Amygdala (tissue), 56 donors: ENCODE measurements around the gene PDLIM1.
"Not testable (repeated sequence)": the region's sequence is repeated elsewhere in the genome, so short reads cannot be mapped to it uniquely, and the experiment has no call there.

ENCODE experiments used
- DNase-seq, 56 donors: peaks; one replicate each; lab custom pipeline; 2025; lab: John Stamatoyannopoulos, UW

Gene PDLIM1

DNA sequence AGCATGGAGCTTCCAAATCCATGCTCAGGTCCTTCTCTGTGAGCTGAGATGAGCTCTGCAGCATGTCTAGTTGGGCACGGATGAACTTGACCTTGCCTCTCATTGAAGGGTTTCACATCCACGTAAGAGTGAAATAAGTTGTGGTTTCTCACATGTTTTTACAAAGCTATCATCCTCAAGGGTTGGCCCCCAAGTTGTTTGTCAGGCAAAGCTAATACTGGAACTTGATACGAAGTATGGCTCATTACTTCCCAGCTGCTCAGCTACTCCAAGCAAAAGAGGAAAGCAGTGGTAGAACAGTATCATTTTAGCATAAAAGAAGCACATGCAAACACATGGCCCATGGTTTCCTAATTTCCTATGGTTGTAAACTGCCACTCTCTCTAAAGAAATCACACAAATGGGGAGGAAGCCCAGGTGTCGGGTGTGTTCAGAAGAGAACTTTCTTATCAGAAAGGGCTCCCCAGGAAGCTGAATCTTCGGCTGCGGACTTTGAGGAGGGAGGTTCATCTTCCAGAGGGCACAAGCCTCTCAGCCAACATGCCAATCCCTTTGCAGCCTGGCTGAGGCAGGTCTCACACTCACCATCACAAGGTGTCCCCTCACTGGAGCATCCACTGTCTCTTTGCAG is 45.3 kb downstream of the PDLIM1 start:
- no peak for DNase-seq

DNA sequence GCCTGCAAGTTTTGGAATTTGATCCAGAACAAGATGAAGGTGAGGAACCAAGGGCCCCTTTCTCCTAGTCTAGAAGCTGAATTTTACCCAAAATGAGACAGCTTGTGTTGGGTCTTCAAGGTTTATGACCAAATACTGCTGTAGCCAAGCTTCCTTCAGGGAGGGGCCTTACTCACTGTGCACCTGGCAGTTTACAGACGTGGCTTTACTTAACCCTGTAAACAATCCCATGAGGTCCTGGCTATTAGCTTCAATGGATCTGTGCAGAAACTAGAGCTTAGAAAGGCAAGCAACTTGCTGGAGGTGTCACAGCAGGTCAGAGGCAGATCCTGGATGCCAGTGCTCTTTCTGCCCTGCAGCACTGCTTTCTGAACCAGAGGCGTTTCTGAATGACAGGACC is 46.7 kb downstream of the PDLIM1 start:
- no peak for DNase-seq

DNA sequence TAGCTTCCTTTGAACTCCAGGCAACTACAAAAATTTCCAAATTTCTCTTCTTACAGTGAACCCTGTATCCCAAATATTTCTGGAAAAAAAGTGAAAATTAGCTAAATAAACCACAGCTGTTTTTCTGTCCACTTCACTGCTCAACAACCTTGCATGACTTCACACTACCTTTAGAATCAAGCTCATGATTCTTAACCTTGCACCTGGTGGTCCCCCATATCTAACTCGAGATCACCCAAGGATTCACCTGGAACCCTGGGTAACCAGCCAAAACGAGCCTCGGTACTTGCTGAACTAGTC is 47.5 kb downstream of the PDLIM1 start:
- no peak for DNase-seq

DNA sequence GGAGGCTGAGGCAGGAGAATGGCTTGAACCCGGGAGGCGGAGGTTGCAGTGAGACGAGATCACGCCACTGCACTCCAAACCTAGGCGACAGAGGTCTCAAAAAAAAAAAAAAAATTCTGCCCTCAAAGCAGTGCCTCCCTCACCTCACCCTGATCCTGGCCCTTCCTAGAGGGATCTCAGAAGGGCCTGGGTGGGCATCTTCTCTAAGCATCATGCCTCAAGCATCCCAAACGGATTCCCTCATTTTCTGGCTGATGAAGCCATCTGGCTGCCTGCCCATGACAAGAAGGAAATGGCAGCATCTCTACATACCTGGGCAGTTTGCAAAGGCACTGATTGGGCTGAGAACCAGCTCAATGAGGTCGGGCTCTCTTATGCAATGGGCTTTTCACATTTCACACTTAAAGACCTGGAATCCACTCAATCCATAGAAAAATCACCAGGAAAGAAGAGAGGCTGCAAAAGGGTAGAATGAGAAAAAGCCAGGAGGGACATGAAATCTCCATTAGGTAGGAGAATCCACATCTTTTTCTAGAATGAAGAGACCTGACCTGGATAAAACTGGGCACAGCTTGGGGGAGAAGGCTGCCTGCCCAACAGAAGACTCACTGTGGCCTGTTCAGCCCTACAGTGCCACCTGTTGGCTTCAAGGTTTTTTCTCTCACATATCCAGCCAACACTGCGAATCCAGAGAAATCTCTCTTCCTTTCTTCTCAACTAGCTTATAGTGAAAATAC is 48.1 kb downstream of the PDLIM1 start:
- peak in 22 of 56 donors; percentile 2 to 60 (median 14) for DNase-seq

DNA sequence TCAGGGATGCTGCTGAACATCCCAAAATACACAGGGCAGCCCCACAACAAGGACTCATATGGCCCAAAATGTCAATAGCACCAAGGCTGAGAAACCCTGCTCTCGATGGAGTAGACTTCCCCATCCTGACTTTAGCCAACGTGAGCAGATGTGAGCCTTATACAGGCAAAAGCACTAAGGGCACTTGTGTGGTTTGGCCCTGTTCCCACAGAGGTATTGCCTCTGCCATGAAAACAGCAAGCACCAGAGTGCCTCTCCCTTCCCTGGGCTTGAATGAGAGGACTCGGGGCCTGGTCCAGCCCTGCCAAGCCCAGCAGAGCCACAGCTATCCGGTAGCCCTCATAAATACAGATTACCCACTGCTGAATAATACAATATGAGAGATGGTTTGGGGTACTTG is 49.3 kb downstream of the PDLIM1 start:
- no peak for DNase-seq

DNA sequence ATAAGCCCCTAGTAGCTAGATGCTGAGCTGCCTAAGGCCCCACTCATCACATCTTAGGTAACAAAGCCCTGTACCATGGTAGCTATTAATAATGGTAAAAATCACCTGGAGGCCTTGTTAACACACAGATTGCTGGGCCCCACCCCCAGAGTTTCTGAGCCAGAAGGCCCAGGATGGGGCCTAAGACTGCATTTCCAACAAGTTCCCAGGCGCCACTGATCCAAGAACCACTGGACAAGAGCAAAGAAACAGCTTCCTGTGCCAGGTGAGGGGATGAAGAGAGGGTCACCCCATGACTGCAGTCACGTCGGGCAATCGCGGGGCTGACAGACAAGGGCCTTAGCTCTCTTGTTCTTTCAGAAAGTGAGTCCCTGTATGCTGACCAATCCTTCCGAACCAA is 50.0 kb downstream of the PDLIM1 start:
- DNase-seq = no peak

DNA sequence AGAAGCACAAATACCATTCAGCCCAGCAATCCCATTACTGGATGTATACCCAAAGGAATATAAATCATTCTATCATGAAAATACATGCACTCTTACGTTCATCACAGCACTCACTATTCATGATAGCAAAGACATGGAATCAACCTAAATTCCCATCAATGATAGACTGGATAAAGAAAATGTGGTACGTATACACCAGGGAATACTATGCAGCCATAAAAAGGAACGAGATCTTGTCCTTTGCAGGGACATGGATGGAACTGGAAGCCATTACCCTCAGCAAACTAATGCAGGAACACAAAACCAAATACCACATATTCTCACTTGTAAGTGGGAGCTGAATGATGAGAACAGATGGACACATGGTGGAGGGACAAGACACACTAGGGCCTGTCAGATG is 50.7 kb downstream of the PDLIM1 start:
- DNase-seq = not testable (repeated sequence)

DNA sequence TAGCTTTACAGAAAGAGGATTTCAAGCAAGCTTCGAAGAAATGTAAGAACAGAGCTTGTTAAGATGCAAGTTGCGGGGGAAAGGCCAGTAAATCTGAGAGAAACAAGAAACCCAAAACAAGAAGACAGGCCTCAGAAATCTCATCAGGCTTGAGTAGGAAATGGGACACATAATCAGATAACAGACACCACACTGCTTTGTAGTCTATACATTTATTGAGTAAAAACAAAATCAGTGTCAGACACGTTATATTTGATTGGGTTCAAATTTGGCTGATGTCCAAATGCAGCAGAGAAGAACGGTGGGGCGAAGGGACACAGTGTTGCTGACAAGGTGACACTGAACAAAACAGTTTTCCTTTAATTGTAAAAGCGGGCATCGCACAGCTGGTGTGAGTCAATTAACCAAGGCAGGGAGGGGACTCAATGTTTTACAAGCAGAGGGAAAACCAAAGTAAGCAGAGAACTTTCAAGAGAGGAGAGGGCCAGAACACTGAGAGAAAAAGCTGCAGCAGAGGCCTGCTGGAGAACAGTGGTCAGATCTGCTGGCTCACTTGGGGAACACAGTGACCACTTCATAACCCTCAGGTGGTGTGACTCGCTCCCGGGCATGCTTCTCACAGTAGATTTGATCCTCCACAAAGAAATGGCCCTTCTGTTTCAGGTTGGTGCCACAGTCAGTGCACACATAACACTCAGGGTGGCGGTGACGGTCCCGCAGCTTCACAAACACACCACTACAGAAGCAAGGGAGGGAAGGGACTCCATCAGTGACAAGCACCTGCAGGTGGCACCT is 53.2 kb downstream of the PDLIM1 start:
- DNase-seq = no peak

DNA sequence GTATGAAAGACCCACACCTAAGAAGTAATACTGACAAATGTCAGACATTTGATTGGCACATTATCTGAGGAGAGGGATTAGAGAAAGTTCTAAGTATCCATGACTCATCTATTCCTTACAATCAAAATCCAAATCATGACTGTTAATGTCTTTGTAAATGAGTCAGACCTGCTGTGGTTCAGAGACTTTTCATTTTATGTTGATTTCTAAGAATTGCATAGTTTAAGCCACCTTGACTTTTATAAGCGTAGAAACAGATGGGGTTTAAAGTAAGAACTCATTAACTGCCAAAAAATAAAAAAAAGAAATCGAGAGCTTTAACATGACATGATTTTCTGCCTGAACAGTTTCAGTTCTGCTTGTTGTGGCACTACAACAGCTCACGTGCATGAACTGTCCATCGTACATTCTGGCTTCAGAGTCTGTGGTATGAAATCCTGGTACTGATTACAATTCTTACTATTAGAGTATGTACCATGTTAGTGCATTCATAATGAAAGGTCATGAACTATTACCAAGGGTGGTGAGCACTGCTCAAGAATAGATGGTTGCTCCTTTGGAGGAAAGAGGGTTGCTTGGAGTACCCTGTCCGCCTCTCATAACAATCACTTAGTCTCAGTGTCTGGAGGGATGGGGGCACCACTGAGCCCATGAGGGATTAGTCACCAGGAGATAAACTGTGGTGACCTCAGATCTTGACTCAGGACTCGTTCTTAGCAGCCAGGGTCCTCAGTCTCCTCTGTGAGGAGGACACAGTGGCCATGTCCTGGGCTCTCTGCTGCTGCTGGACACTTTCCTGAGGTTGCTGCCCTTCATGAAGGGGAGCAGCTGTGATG is 54.5 kb downstream of the PDLIM1 start:
- no peak for DNase-seq

DNA sequence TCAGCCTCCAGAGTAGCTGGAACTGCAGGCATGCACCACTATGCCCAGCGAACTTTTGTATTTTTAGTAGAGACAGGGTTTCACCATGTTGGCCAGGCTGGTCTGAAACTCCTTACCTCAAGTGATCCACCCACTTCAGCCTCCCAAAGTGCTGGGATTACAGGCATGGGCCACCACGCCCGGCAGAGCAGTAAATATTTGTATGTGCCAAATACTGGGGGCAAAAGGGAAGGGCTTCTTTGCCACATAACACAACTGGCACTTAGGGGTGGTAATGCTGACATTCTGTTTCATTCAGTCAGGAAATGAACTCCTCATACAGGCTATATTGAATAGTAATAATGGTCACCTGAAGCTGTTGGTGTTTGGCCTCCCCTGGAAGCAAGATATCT is 55.1 kb downstream of the PDLIM1 start:
- DNase-seq = no peak

DNA sequence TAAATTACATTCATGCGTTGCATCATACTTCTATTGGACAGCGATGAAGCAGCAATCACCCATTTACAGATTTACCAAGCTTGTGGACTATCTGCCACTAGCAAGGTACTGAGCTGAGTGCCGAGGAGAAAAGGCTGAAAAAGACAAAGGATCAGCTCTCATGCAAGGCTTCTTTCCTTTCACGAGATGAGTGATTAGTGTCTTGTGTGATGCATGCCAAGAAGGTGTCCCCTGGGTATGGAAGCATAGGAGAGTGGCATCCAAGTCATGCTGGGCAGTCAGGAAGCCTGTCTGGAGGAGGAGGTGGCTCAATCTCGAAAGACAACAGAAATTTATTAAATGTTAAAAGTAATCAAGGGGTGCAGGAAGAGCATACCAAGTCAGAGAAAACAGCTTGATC is 55.9 kb downstream of the PDLIM1 start:
- DNase-seq = no peak

DNA sequence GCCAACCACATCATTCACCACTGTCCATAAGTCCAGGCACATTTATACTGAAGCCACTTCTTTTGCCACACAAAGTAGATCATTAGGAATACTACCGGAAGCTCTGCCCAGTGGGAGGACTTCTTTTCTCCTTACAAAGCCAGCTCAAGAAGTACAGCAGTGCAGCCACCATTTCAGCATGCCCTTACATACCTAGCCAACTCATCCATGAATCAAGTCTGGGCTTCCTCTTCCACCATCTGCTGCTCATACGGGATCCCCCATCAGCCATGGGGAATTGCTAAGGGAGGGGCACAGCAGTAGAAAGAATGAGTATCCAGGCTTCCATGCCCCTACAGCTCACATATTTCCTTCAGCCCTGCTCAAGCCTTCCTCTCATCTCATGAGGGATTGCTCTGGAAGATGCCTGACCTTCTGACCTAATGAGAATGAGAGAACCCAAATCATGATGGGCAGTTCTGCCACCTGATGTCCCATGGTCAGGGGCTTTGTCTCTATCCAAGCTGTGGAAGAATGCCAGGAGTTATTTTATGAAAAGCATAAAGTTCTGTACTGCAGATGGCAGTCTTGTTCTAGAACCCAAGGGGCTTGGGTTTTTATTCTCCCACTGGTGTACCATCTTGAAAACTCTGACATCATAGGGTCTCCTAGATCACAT is 57.3 kb downstream of the PDLIM1 start:
- DNase-seq = no peak

DNA sequence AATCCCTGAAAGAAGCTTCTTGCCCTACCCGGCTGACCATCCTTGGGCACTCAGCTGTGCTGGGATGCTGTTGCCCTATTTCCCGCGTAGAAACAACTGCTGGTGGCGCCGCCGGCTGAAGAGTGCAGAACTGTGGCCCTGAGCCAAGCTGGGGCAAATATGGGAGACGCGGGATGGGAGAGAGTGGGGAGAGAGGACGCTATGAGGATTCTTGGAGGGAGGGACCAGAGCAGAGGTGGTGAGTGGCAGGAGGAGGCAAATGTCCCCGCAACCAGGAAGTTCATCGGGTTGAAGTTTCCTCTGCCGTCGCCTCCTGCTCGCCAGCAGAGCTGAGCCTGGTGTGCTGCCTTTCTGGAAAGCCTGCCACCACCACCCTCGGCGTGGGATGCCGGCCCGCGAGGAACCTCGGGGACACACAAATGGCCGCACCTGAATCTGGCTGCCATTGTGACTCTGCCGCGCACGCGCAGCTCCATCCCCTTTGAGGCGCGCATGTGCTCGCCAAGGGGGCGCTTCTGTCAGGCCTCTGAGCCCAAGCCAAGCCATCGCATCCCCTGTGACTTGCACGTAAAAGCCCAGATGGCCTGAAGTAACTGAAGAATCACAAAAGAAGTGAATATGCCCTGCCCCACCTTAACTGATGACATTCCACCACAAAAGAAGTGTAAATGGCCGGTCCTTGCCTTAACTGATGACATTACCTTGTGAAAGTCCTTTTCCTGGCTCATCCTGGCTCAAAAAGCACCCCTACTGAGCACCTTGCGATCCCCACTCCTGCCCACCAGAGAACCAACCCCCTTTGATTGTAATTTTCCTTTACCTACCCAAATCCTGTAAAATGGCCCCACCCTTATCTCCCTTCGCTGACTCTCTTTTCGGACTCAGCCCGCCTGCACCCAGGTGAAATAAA is 59.9 kb downstream of the PDLIM1 start:
- peak in 24 of 56 donors; percentile 2 to 60 (median 24) for DNase-seq

DNA sequence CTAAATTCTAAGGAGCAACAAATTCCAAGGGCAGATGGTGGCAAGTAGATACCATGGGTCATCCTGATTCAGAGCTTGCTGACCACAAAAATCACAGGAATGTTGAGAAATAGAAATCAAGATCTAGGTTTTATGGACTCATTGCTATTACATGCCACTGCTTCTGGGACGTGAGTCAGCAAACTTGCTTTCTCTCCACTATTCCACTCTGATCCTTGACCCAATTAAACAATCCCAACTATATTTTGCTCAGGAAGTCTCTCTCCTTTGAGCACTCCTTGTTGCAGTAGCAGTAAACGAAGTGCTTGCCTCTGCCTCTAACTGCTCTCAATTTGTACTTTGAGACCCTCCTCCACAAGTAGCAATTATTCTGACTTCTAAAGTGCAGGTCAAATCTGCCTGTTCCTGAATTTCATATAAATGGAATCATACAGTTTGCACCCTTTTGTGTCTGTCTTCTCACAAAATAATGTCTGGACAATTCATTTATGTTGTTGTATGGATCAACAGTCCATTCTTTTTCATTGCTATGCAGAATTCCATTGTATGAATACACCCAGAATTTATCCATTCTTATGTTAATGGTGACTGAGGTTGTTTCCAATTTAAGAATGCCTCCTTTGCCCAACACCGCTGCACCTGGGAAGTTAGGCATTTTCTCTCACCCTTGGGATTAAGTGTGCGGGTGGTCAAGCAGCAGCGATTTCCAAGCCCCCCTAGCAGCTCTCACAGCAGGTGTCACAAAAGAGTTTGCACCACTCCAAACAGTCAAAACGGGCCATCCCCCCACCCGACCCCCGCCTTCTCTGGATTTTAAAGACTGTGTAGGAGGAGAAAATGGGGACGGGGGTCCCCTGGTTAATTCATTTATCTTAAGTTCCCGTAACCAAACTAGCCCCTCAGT is 60.8 kb downstream of the PDLIM1 start:
- DNase-seq = no peak

DNA sequence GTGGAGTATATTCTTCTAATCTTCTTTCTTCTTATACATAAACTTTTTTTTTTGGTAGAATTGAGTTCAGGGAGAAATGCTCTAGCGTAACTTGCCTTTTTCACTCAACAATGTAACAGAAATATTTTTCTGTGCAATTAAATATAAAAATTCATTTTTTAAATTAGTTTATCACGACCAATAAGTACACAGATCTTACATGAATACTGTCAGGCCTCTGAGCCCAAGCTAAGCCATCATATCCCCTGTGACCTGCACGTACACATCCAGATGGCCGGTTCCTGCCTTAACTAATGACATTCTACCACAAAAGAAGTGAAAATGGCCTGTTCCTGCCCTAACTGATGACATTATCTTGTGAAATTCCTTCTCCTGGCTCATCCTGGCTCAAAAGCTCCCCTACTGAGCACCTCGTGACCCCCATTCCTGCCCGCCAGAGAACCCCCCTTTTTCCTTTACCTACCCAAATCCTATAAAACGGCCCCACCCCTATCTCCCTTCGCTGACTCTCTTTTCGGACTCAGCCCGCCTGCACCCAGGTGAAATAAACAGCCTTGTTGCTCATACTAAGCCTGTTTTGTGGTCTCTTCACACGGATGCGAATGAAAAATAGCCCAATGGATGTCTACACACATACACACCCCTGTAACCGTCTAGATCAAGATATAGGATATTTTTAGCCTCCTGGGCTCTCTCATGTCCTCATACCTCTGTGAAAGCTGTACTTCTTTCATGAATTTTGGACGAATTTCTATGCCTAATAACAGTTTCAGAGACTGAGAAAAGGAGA is 61.7 kb downstream of the PDLIM1 start:
- not testable (repeated sequence) for DNase-seq

DNA sequence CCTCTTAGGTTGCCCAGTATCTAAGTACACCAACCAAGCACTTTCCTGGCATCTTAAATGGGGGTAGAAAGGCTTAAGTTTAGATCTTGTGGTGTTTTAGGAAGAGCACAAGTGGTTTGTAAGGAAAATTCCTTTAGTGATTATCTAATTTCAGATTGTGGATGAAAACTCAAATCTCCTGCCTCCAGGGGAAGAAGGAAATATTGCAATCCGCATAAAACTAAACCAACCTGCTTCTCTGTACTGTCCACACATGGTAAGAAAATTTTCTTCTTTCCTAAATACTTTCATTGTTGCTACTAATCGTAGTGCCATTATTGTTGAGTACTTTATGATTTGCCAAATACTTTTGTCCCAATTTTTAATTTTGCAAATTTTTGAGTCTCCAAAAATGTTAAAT is 65.7 kb downstream of the PDLIM1 start:
- DNase-seq = no peak

DNA sequence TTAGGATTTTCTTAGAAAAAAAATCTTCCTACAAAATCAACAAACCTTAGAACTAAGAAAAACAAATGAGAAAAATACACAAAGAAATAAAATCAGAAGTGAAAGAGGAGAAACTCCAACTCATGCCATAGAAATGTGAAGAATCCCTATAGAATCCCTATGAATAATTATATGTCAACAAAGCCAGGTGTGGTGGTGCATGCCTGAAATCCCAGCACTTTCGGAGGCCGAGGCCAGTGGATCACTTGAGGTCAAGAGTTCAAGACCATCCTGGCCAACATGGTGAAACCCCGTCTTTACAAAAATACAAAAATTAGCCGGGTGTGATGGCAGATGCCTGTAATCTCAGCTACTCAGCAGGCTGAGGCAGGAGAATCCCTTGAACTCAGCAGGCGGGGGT is 69.7 kb downstream of the PDLIM1 start:
- no peak for DNase-seq
